ENCODE measurements around the gene INPPL1. TPM values are rescaled to one million over a fixed set of nuclear protein-coding genes. Genes with fewer than 3 reads are reported as not detected.
"Not testable (repeated sequence)": the region's sequence is repeated elsewhere in the genome, so short reads cannot be mapped to it uniquely, and the experiment has no call there.

Gene INPPL1
- total RNA-seq, 5 donors from 2014 or later (not counting 1 experiment from before 2014, with no cell fraction given): 112 to 162 (median 147) TPM

- H3K4me3 ChIP-seq (ENCODE audit: control insufficient read depth in 1 of 2, extremely low read depth in 1 of 2, low read length in 1 of 2); H3K36me3 ChIP-seq (ENCODE audit: control insufficient read depth in 2 of 2, extremely low read depth in 1 of 2, insufficient read depth in 1 of 2, low read length in 1 of 2); H3K27ac Mint-ChIP-seq; ATAC-seq (replicated peaks in 1 of 4); DNase-seq; H3K4me1 Mint-ChIP-seq; H3K9me3 ChIP-seq; H3K36me3 Mint-ChIP-seq; POLR2A ChIA-PET; H3K4me3 Mint-ChIP-seq; H3K27ac ChIP-seq (ENCODE audit: low read length); H3K9me3 Mint-ChIP-seq; H3K4me1 ChIP-seq (ENCODE audit: control insufficient read depth in 1 of 2, extremely low read depth in 1 of 2, insufficient read depth in 2 of 2, low read length in 2 of 2): not testable (repeated sequence)
- CTCF ChIA-PET: interaction anchor here in 1 of 2 donors (0.5 kb wide), 1 partner anchor 1272 kb away, joined by 3 read pairs; no protein-coding TSS in a partner anchor
- 93% methylated on average over 1 of the region's 3 CpGs for WGBS (ENCODE audit: insufficient coverage)
- H3K27me3 Mint-ChIP-seq: peaks cover 11 to 17% of the 10 kb centered on the region in 2 donors
- peaks cover 0 to 14% of the 10 kb centered on the region in 2 experiments for H3K27me3 ChIP-seq (replicated peaks in 1 of 2; ENCODE audit: control insufficient read depth in 2 of 2, extremely low read depth in 1 of 2, insufficient read depth in 2 of 2, low read length in 1 of 2)
These were observed 43.0 kb upstream of the INPPL1 start for GRCh38 chr11:72181553-72181958.

GRCh38 chr11:72188267-72188666 is 36.3 kb upstream of the INPPL1 start:
- Histone ChIP-seq H3K36me3 (ENCODE audit: control insufficient read depth in 2 of 2, extremely low read depth in 1 of 2, insufficient read depth in 1 of 2, low read length in 1 of 2) (no peaks in the 10 kb centered on the region), H3K4me3 (ENCODE audit: control insufficient read depth in 1 of 2, extremely low read depth in 1 of 2, low read length in 1 of 2) (no peak overlapping the region), H3K4me1 (ENCODE audit: control insufficient read depth in 1 of 2, extremely low read depth in 1 of 2, insufficient read depth in 2 of 2, low read length in 2 of 2) (peaks cover 0 to 1% of the 10 kb centered on the region in 2 experiments), H3K27me3 (replicated peaks in 1 of 2; ENCODE audit: control insufficient read depth in 2 of 2, extremely low read depth in 1 of 2, insufficient read depth in 2 of 2, low read length in 1 of 2) (peaks cover 0 to 5% of the 10 kb centered on the region in 2 experiments), H3K9me3 (no peaks in the 10 kb centered on the region), H3K27ac (ENCODE audit: low read length) (no peak overlapping the region)
- H3K9me3 Mint-ChIP-seq: no peaks in the 10 kb centered on the region
- peaks cover 2 to 3% (median 3%) of the 10 kb centered on the region in 3 donors for H3K4me1 Mint-ChIP-seq
- no peak for ATAC-seq (replicated peaks in 1 of 4)
- ChIA-PET CTCF (no interaction called here), POLR2A (no interaction called here)
- no peak overlapping the region for H3K27ac Mint-ChIP-seq
- no peak for DNase-seq
- no peak overlapping the region for H3K4me3 Mint-ChIP-seq
- no peaks in the 10 kb centered on the region for H3K36me3 Mint-ChIP-seq
- WGBS (ENCODE audit: insufficient coverage): no CpG with 5 or more reads among the region's 1 CpG
- H3K27me3 Mint-ChIP-seq: peaks cover 2% of the 10 kb centered on the region in 2 donors

GRCh38 chr11:72189455-72190250 is 34.9 kb upstream of the INPPL1 start:
- Mint-ChIP-seq H3K9me3 (no peaks in the 10 kb centered on the region), H3K36me3 (no peaks in the 10 kb centered on the region), H3K27me3 (no peaks in the 10 kb centered on the region), H3K4me3 (no peak overlapping the region), H3K4me1 (no peaks in the 10 kb centered on the region), H3K27ac (no peak overlapping the region)
- Histone ChIP-seq H3K4me3 (ENCODE audit: control insufficient read depth in 1 of 2, extremely low read depth in 1 of 2, low read length in 1 of 2) (no peak overlapping the region), H3K4me1 (ENCODE audit: control insufficient read depth in 1 of 2, extremely low read depth in 1 of 2, insufficient read depth in 2 of 2, low read length in 2 of 2) (no peaks in the 10 kb centered on the region), H3K27me3 (replicated peaks in 1 of 2; ENCODE audit: control insufficient read depth in 2 of 2, extremely low read depth in 1 of 2, insufficient read depth in 2 of 2, low read length in 1 of 2) (peaks cover 0 to 1% of the 10 kb centered on the region in 2 experiments), H3K9me3 (no peaks in the 10 kb centered on the region), H3K27ac (ENCODE audit: low read length) (no peak overlapping the region), H3K36me3 (ENCODE audit: control insufficient read depth in 2 of 2, extremely low read depth in 1 of 2, insufficient read depth in 1 of 2, low read length in 1 of 2) (no peaks in the 10 kb centered on the region)
- 85% methylated on average over 1 of the region's 3 CpGs for whole genome bisulfite sequencing (ENCODE audit: insufficient coverage)
- ATAC-seq (replicated peaks in 1 of 4): no peak
- CTCF ChIA-PET: no interaction called here
- POLR2A ChIA-PET: interaction anchor here in 1 of 2 donors (0.6 kb wide), 1 partner anchor 86 kb away, joined by 6 read pairs; no protein-coding TSS in a partner anchor
- no peak for DNase-seq

- 94% methylated on average over 3 of the region's 5 CpGs for WGBS (ENCODE audit: insufficient coverage)
- POLR2A ChIA-PET: interaction anchor here in 1 of 2 donors (0.5 kb wide), 1 partner anchor 262 kb away, joined by 3 read pairs; the partner anchor contains the start of gene RNF121
- no peaks in the 10 kb centered on the region for H3K36me3 Mint-ChIP-seq
These were observed 33.9 kb upstream of the INPPL1 start for GRCh38 chr11:72190631-72191071.

GRCh38 chr11:72191961-72192381 is 32.6 kb upstream of the INPPL1 start, which contains the start of gene FOLR1:
Gene FOLR1, plus strand, starts transcription at chr11:72192140. Its CDS starts 34 bp downstream, at chr11:72192174.
- no peaks in the 10 kb centered on the region for H3K9me3 ChIP-seq
- no peaks in the 10 kb centered on the region for H3K4me1 ChIP-seq (ENCODE audit: control insufficient read depth in 1 of 2, extremely low read depth in 1 of 2, insufficient read depth in 2 of 2, low read length in 2 of 2)
- ATAC-seq (replicated peaks in 1 of 4): no peak
- DNase-seq: no peak
- H3K27ac ChIP-seq (ENCODE audit: low read length): no peak within 1 kb of the TSS
- no peak within 1 kb of the TSS for H3K4me3 ChIP-seq (ENCODE audit: control insufficient read depth in 1 of 2, extremely low read depth in 1 of 2, low read length in 1 of 2)
- ChIA-PET POLR2A (no interaction called here), CTCF (no interaction called here)
- no peaks in the 10 kb centered on the region for H3K27me3 Mint-ChIP-seq
- no peaks in the 10 kb centered on the region for H3K9me3 Mint-ChIP-seq
- H3K4me3 Mint-ChIP-seq: no peak within 1 kb of the TSS
- H3K36me3 ChIP-seq (ENCODE audit: control insufficient read depth in 2 of 2, extremely low read depth in 1 of 2, insufficient read depth in 1 of 2, low read length in 1 of 2): no peaks in the 10 kb centered on the region
- 95% methylated on average over 3 of the region's 5 CpGs for WGBS (ENCODE audit: insufficient coverage)
- no peaks in the 10 kb centered on the region for H3K36me3 Mint-ChIP-seq
- H3K27me3 ChIP-seq (replicated peaks in 1 of 2; ENCODE audit: control insufficient read depth in 2 of 2, extremely low read depth in 1 of 2, insufficient read depth in 2 of 2, low read length in 1 of 2): peaks cover 0 to 8% of the 10 kb centered on the region in 2 experiments
- H3K27ac Mint-ChIP-seq: no peak within 1 kb of the TSS
- H3K4me1 Mint-ChIP-seq: no peaks in the 10 kb centered on the region

More at GRCh38 chr11:72190631-72191071, 33.9 kb upstream of the INPPL1 start:
- Histone ChIP-seq H3K4me1 (ENCODE audit: control insufficient read depth in 1 of 2, extremely low read depth in 1 of 2, insufficient read depth in 2 of 2, low read length in 2 of 2) (no peaks in the 10 kb centered on the region), H3K27ac (ENCODE audit: low read length) (no peak overlapping the region), H3K27me3 (replicated peaks in 1 of 2; ENCODE audit: control insufficient read depth in 2 of 2, extremely low read depth in 1 of 2, insufficient read depth in 2 of 2, low read length in 1 of 2) (peaks cover 0 to 7% of the 10 kb centered on the region in 2 experiments), H3K36me3 (ENCODE audit: control insufficient read depth in 2 of 2, extremely low read depth in 1 of 2, insufficient read depth in 1 of 2, low read length in 1 of 2) (no peaks in the 10 kb centered on the region), H3K4me3 (ENCODE audit: control insufficient read depth in 1 of 2, extremely low read depth in 1 of 2, low read length in 1 of 2) (no peak overlapping the region), H3K9me3 (no peaks in the 10 kb centered on the region)
- Mint-ChIP-seq H3K4me3 (no peak overlapping the region), H3K4me1 (no peaks in the 10 kb centered on the region), H3K9me3 (no peaks in the 10 kb centered on the region), H3K27ac (no peak overlapping the region), H3K27me3 (no peaks in the 10 kb centered on the region)
- DNase-seq: no peak
- no peak for ATAC-seq (replicated peaks in 1 of 4)
- CTCF ChIA-PET: no interaction called here

GRCh38 chr11:72195518-72196270 is 28.9 kb upstream of the INPPL1 start:
- DNase-seq: no peak
- no peak overlapping the region for H3K4me3 ChIP-seq (ENCODE audit: control insufficient read depth in 1 of 2, extremely low read depth in 1 of 2, low read length in 1 of 2)
- ChIA-PET CTCF (interaction anchor here in 1 of 2 donors (0.7 kb wide), 1 partner anchor 27 kb away, joined by 3 read pairs; no protein-coding TSS in a partner anchor), POLR2A (no interaction called here)
- 94% methylated on average over 7 of the region's 12 CpGs for WGBS (ENCODE audit: insufficient coverage)
- Mint-ChIP-seq H3K36me3 (no peaks in the 10 kb centered on the region), H3K27ac (no peak overlapping the region), H3K4me1 (no peaks in the 10 kb centered on the region), H3K27me3 (no peaks in the 10 kb centered on the region), H3K9me3 (no peaks in the 10 kb centered on the region), H3K4me3 (no peak overlapping the region)
- H3K27me3 ChIP-seq (replicated peaks in 1 of 2; ENCODE audit: control insufficient read depth in 2 of 2, extremely low read depth in 1 of 2, insufficient read depth in 2 of 2, low read length in 1 of 2): peaks cover 0 to 8% of the 10 kb centered on the region in 2 experiments
- H3K36me3 ChIP-seq (ENCODE audit: control insufficient read depth in 2 of 2, extremely low read depth in 1 of 2, insufficient read depth in 1 of 2, low read length in 1 of 2): no peaks in the 10 kb centered on the region
- no peak for ATAC-seq (replicated peaks in 1 of 4)
- no peak overlapping the region for H3K27ac ChIP-seq (ENCODE audit: low read length)
- no peaks in the 10 kb centered on the region for H3K9me3 ChIP-seq
- no peaks in the 10 kb centered on the region for H3K4me1 ChIP-seq (ENCODE audit: control insufficient read depth in 1 of 2, extremely low read depth in 1 of 2, insufficient read depth in 2 of 2, low read length in 2 of 2)

Data from T-cell (primary cell).